ENCODE results near the gene KIF5C.

GRCh38 chr2:148876595-148877402 is 1.8 kb downstream of the KIF5C start:
- TF ChIP-seq CTCF (conservative IDR thresholded peaks at IDR 0.05) (no peak), ZFX (IDR thresholded peaks at IDR 0.05) (no peak)

Data from C4-2B (cell line).